ENCODE data around the gene ARID1B. TPM values are rescaled to one million over a fixed set of nuclear protein-coding genes. Genes with fewer than 3 reads are reported as not detected.

ARID1B gene
- total and polyA plus RNA-seq, 9 of the 15 experiments (the other 6 are each of a cell fraction or from before 2014, with no cell fraction given): 12.5 to 50.5 (median 25.8) TPM

GRCh38 chr6:157020881-157021343 is 243.7 kb downstream of the ARID1B start (continued):
- TF ChIP-seq NKRF (IDR thresholded peaks at IDR 0.05; ENCODE audit: borderline replicate concordance): peak; percentile 23; the same call in 1 of the 2 replicates
- peak; percentile 43; the same call in 1 of the 2 replicates for TF ChIP-seq SAFB (IDR thresholded peaks at IDR 0.05; ENCODE audit: borderline replicate concordance, low read depth, low read length)
- TF ChIP-seq, protein P1, sequence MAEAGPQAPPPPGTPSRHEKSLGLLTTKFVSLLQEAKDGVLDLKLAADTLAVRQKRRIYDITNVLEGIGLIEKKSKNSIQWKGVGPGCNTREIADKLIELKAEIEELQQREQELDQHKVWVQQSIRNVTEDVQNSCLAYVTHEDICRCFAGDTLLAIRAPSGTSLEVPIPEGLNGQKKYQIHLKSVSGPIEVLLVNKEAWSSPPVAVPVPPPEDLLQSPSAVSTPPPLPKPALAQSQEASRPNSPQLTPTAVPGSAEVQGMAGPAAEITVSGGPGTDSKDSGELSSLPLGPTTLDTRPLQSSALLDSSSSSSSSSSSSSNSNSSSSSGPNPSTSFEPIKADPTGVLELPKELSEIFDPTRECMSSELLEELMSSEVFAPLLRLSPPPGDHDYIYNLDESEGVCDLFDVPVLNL (CRISPR knock-in tag; IDR thresholded peaks at IDR 0.05; ENCODE audit: low read depth): no peak
- no peak for TF ChIP-seq POLR2B (IDR thresholded peaks at IDR 0.05; ENCODE audit: low read depth, partially characterized antibody)
- TF ChIP-seq, protein P2, sequence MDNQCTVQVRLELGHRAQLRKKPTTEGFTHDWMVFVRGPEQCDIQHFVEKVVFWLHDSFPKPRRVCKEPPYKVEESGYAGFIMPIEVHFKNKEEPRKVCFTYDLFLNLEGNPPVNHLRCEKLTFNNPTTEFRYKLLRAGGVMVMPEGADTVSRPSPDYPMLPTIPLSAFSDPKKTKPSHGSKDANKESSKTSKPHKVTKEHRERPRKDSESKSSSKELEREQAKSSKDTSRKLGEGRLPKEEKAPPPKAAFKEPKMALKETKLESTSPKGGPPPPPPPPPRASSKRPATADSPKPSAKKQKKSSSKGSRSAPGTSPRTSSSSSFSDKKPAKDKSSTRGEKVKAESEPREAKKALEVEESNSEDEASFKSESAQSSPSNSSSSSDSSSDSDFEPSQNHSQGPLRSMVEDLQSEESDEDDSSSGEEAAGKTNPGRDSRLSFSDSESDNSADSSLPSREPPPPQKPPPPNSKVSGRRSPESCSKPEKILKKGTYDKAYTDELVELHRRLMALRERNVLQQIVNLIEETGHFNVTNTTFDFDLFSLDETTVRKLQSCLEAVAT (IDR thresholded peaks at IDR 0.05): 0 out of 4 replicates have a peak, but pooled peaks of 1 of the 2 experiments have one; percentile 46
- TF ChIP-seq ZSCAN32 (CRISPR knock-in tag; IDR thresholded peaks at IDR 0.05): peak; percentile 61; the same call in 1 of the 2 replicates
- TF ChIP-seq, protein P3, sequence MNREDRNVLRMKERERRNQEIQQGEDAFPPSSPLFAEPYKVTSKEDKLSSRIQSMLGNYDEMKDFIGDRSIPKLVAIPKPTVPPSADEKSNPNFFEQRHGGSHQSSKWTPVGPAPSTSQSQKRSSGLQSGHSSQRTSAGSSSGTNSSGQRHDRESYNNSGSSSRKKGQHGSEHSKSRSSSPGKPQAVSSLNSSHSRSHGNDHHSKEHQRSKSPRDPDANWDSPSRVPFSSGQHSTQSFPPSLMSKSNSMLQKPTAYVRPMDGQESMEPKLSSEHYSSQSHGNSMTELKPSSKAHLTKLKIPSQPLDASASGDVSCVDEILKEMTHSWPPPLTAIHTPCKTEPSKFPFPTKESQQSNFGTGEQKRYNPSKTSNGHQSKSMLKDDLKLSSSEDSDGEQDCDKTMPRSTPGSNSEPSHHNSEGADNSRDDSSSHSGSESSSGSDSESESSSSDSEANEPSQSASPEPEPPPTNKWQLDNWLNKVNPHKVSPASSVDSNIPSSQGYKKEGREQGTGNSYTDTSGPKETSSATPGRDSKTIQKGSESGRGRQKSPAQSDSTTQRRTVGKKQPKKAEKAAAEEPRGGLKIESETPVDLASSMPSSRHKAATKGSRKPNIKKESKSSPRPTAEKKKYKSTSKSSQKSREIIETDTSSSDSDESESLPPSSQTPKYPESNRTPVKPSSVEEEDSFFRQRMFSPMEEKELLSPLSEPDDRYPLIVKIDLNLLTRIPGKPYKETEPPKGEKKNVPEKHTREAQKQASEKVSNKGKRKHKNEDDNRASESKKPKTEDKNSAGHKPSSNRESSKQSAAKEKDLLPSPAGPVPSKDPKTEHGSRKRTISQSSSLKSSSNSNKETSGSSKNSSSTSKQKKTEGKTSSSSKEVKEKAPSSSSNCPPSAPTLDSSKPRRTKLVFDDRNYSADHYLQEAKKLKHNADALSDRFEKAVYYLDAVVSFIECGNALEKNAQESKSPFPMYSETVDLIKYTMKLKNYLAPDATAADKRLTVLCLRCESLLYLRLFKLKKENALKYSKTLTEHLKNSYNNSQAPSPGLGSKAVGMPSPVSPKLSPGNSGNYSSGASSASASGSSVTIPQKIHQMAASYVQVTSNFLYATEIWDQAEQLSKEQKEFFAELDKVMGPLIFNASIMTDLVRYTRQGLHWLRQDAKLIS (CRISPR knock-in tag; IDR thresholded peaks at IDR 0.05): no peak
- TF ChIP-seq ZBTB9 (CRISPR knock-in tag; IDR thresholded peaks at IDR 0.05): no peak
- TF ChIP-seq GABPB1 (CRISPR knock-in tag; IDR thresholded peaks at IDR 0.05): no peak
- TF ChIP-seq, protein P4, sequence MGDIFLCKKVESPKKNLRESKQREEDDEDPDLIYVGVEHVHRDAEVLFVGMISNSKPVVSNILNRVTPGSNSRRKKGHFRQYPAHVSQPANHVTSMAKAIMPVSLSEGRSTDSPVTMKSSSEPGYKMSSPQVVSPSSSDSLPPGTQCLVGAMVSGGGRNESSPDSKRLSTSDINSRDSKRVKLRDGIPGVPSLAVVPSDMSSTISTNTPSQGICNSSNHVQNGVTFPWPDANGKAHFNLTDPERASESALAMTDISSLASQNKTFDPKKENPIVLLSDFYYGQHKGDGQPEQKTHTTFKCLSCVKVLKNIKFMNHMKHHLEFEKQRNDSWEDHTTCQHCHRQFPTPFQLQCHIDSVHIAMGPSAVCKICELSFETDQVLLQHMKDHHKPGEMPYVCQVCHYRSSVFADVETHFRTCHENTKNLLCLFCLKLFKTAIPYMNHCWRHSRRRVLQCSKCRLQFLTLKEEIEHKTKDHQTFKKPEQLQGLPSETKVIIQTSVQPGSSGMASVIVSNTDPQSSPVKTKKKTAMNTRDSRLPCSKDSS (IDR thresholded peaks at IDR 0.05; ENCODE audit: low read depth, partially characterized antibody): no peak
- TF ChIP-seq DPF2 (IDR thresholded peaks at IDR 0.05): 0 out of 2 replicates have a peak, but pooled peaks have one; percentile 21
- TF ChIP-seq, protein P5, sequence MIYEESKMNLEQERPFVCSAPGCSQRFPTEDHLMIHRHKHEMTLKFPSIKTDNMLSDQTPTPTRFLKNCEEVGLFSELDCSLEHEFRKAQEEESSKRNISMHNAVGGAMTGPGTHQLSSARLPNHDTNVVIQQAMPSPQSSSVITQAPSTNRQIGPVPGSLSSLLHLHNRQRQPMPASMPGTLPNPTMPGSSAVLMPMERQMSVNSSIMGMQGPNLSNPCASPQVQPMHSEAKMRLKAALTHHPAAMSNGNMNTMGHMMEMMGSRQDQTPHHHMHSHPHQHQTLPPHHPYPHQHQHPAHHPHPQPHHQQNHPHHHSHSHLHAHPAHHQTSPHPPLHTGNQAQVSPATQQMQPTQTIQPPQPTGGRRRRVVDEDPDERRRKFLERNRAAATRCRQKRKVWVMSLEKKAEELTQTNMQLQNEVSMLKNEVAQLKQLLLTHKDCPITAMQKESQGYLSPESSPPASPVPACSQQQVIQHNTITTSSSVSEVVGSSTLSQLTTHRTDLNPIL (CRISPR knock-in tag; IDR thresholded peaks at IDR 0.05): no peak
- no peak for TF ChIP-seq CREBBP (IDR thresholded peaks at IDR 0.05; ENCODE audit: low read depth, low read length)
- TF ChIP-seq NFXL1 (CRISPR knock-in tag; IDR thresholded peaks at IDR 0.05): no peak
